Measurements from ENCODE around the gene IST1. TPM values are rescaled to one million over a fixed set of nuclear protein-coding genes. Genes with fewer than 3 reads are reported as not detected.
"Not testable (repeated sequence)": the region's sequence is repeated elsewhere in the genome, so short reads cannot be mapped to it uniquely, and the experiment has no call there.

IST1 gene
- total RNA-seq, 1 donor from 2014 or later: 147 TPM

GRCh38 chr16:71880176-71880575 is 15.2 kb upstream of the IST1 start:
- DNase-seq (ENCODE audit: low spot score): no peak

GRCh38 chr16:71882505-71883167 is 12.7 kb upstream of the IST1 start:
- peak; percentile 79 for DNase-seq (ENCODE audit: low spot score)

GRCh38 chr16:71883168-71883848 is 12.0 kb upstream of the IST1 start:
- DNase-seq (ENCODE audit: low spot score): peak; percentile 57

GRCh38 chr16:71883849-71884638 is 11.3 kb upstream of the IST1 start, which contains the start of gene ZNF821:
Gene ZNF821 (minus strand): TSS chr16:71884182. CDS start chr16:71879946, 4,236 bp downstream.
- peak; percentile 83 for DNase-seq (ENCODE audit: low spot score)

GRCh38 chr16:71885261-71885650 is 10.1 kb upstream of the IST1 start:
- no peak for DNase-seq (ENCODE audit: low spot score)

GRCh38 chr16:71889147-71889546 is 6.2 kb upstream of the IST1 start:
- no peak for DNase-seq (ENCODE audit: low spot score)

- no peak for DNase-seq (ENCODE audit: low spot score)
Observed at GRCh38 chr16:71893888-71894228, 1.5 kb upstream of the IST1 start.

GRCh38 chr16:71894229-71894920 is 956 bp upstream of the IST1 start:
- peak; percentile 71 for DNase-seq (ENCODE audit: low spot score)

GRCh38 chr16:71895679-71896365 is 491 bp downstream of the IST1 start:
- DNase-seq (ENCODE audit: low spot score): peak; percentile 41

GRCh38 chr16:71896764-71897368 is 1.5 kb downstream of the IST1 start:
- no peak for DNase-seq (ENCODE audit: low spot score)

GRCh38 chr16:71899171-71899570 is 3.8 kb downstream of the IST1 start:
- DNase-seq (ENCODE audit: low spot score): no peak

GRCh38 chr16:71902656-71903365 is 7.5 kb downstream of the IST1 start:
- no peak for DNase-seq (ENCODE audit: low spot score)

GRCh38 chr16:71903608-71904007 is 8.3 kb downstream of the IST1 start:
- no peak for DNase-seq (ENCODE audit: low spot score)

- no peak for DNase-seq (ENCODE audit: low spot score)
Observed at GRCh38 chr16:71904239-71904638, 8.9 kb downstream of the IST1 start.

- DNase-seq (ENCODE audit: low spot score): not testable (repeated sequence)
Observed at GRCh38 chr16:71905765-71906164, 10.4 kb downstream of the IST1 start.

- no peak for DNase-seq (ENCODE audit: low spot score)
Observed at GRCh38 chr16:71911121-71911520, 15.8 kb downstream of the IST1 start.

GRCh38 chr16:71912534-71913275 is 17.4 kb downstream of the IST1 start:
- no peak for DNase-seq (ENCODE audit: low spot score)

- DNase-seq (ENCODE audit: low spot score): no peak
Observed at GRCh38 chr16:71914802-71915201, 19.5 kb downstream of the IST1 start.

GRCh38 chr16:71915350-71915749 is 20.0 kb downstream of the IST1 start:
- no peak for DNase-seq (ENCODE audit: low spot score)

Data from umbilical cord (tissue), 2 donors.